T47D (cell line): Measurements from ENCODE around the gene PUS3.
"Not testable (repeated sequence)": the region's sequence is repeated elsewhere in the genome, so short reads cannot be mapped to it uniquely, and the experiment has no call there.

ENCODE experiments used
- DNase-seq, 2 experiments: peaks; one replicate each; pipeline versions ENCODE4 v3.0.0 to v3.0.0-alpha.2; 2011 to 2012; ENCODE audit warnings: low read depth in 1 of 2, low spot score in 1 of 2
- JUND ChIP-seq: IDR thresholded peaks from 2 replicates; pipeline ENCODE4 v1.6.1; 2012; ENCODE audit warnings: low read depth
- in situ Hi-C: cut with HindIII; loops from 2 replicates; pipeline ENCODE4 v1.10.0; 2016; ENCODE audit warnings: low sequenced_read_pairs, low pct_unique_long_range_greater_than_20kb

Gene PUS3

GRCh38 chr11:125923012-125923579, 20.1 kb upstream of the PUS3 start:
- in situ Hi-C loops = loop anchor here (25.0 kb wide), 1 partner anchor 264 kb away; no protein-coding TSS in a partner anchor
- TF ChIP-seq JUND = no peak

GRCh38 chr11:125922156-125922555, 19.1 kb upstream of the PUS3 start:
- TF ChIP-seq JUND = no peak
- in situ Hi-C loops = loop anchor here (25.0 kb wide), 1 partner anchor 265 kb away; no protein-coding TSS in a partner anchor

More at GRCh38 chr11:125923012-125923579, 20.1 kb upstream of the PUS3 start:
- peak; percentile 84 to 94 for DNase-seq

DNA sequence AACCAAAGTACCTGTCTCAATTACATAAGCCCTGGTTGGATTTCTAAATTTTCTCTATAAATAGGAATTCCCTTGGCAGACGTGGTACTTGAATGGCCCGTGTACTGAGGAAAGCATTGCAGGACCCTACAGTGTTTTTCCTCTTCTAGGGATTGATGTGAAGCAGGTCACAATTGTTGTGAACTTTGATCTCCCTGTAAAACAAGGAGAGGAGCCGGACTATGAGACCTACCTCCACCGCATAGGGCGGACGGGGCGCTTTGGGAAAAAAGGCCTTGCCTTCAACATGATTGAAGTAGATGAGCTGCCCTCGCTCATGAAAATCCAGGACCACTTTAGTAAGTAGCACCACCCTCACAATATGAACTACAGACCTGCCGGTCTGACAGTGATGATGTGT, 18.0 kb upstream of the PUS3 start:
- TF ChIP-seq JUND = no peak
- DNase-seq = no peak
- in situ Hi-C loops = loop anchor here (25.0 kb wide), 1 partner anchor 266 kb away; no protein-coding TSS in a partner anchor

More at GRCh38 chr11:125922156-125922555, 19.1 kb upstream of the PUS3 start:
- no peak for DNase-seq

- TF ChIP-seq JUND = no peak
- DNase-seq = peak in 1 of 2 experiments; percentile 40
- in situ Hi-C loops = loop anchor here (25.0 kb wide), 1 partner anchor 269 kb away; no protein-coding TSS in a partner anchor
Observed at GRCh38 chr11:125918140-125918840, 15.3 kb upstream of the PUS3 start.

DNA sequence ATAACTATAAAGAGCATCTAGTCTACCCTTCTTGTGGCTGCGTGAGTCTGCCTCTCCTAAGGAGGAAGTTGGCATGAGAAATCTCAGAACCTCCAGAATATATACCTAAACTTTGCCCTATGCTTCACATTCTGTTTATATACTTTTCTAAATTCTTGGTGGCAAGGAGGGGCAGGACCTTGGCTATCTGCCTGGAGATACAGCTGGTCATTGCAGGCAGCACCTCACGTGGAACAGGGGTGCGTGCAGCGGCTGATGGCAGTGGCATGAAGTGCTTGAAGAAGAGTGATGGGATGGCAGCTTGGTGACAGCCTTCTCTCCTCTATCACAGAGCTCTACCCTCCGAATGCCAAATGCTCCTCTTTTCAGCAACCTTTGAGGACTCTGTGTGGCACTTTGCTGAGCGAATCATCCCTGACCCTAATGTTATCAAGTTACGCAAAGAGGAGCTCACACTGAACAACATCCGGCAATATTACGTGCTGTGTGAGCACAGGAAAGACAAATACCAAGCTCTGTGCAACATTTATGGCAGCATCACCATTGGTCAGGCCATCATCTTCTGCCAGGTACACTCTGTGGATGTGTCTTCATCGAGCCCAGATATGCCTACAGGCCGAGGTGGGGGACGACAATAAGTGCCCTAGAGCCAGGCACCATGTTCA, 13.8 kb upstream of the PUS3 start:
- no peak for DNase-seq
- in situ Hi-C loops = loop anchor here (25.0 kb wide), 1 partner anchor 270 kb away; no protein-coding TSS in a partner anchor
- TF ChIP-seq JUND = no peak

DNA sequence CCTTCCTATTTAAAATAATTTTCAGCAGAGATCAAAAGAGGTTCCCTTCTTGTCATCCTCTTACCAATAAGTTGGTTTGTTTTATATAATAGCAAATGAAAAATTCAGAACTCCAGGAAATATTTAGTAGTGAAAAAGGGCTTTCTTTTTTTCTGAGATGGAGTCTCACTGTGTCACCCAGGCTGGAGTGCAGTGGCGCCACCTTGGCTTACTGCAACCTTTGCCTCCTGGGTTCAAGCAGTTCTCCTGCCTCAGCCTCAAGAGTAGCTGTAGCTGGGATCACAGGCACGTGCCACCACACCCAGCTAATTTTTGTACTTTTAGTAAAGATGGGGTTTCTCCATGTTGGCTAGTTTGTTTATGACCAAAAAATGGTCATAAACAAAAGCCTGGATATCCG, 11.6 kb upstream of the PUS3 start:
- in situ Hi-C loops = loop anchor here (25.0 kb wide), 1 partner anchor 273 kb away; no protein-coding TSS in a partner anchor
- not testable (repeated sequence) for DNase-seq

GRCh38 chr11:125910226-125910849, 7.3 kb upstream of the PUS3 start:
- in situ Hi-C loops = loop anchor here (25.0 kb wide), 1 partner anchor 277 kb away; no protein-coding TSS in a partner anchor
- no peak for TF ChIP-seq JUND
- DNase-seq = no peak

DNA sequence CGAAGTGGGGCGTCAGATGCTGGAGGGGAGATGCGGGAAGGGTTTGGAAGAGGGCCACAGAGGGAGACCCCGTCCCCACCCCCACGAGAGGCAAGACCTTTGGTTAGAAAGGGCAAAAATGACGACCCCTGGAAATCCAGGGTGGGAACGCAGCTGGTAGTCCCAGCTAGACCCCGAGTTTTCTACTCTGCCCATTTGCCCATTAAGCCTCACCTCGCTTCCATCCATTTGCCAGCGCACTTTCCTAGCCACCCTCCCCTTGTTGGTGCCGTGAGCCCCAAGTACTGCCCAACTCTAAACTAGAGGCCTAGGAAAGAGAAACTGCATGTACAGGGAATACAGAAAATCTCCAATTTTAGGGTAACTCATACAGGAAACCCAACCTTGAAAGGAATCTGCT, 1.7 kb upstream of the PUS3 start:
- no peak for DNase-seq
- TF ChIP-seq JUND = no peak
- in situ Hi-C loops = loop anchor here (25.0 kb wide), 1 partner anchor 283 kb away; no protein-coding TSS in a partner anchor

DNA sequence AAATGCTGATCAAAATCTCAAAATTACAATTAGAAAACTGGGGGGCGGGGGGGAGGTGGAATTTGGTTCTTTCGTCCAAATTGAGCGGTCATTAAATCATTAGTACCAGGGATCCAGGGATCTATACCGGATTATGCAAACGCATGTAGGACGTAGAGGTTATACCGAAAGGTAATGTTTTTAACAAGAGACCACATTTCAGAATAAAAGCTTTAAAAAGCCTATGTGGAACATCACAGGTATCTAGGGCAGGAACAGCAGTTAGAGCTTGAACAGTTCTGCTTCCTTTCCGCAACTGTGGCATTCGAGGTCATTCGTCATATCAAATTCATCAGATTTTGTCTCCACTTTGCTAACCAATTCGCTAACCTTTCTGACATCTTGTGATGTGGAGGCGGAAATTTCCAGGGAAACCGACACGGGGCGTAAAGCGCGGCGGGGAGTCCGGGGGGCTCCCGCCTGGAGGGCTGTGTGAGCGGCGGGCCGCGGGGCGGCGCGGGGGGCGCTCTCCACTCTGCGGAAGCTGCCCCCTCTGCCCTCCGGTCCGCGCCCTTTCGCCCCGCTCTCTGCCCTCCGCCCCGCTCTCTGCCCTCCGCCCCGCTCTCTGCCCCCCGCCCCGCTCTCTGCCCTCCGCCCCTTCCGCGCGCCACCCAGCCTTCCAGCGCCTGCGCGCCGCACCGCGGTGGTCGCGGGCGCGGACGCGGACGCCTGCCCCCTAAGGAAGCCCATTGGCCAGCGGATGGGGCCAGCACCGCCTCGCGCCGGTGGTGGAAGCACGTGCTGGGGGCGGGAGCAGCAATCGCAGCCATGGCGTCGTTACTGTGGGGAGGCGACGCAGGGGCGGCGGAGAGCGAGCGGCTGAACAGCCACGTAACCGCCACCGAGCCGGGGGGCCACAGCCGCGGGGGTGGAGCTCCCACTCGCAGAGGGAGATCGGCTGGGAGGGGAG, 979 bp upstream of the PUS3 start, which contains the start of gene DDX25:
DDX25 (plus strand) TSS at position 798 of the 949 bp plus-strand sequence; CDS start at position 808, 10 bp downstream.
- DNase-seq = no peak
- TF ChIP-seq JUND = no peak
- in situ Hi-C loops = loop anchor here (25.0 kb wide), 1 partner anchor 283 kb away; no protein-coding TSS in a partner anchor

- TF ChIP-seq JUND = no peak
- in situ Hi-C loops = loop anchor here (25.0 kb wide), 1 partner anchor 285 kb away; no protein-coding TSS in a partner anchor
- DNase-seq = peak; percentile 20 to 34
Observed at GRCh38 chr11:125902277-125902926, 604 bp downstream of the PUS3 start.

- in situ Hi-C loops = loop anchor here (25.0 kb wide), 1 partner anchor 285 kb away; no protein-coding TSS in a partner anchor
- TF ChIP-seq JUND = no peak
- DNase-seq = no peak
Observed at GRCh38 chr11:125901872-125902271, 1.1 kb downstream of the PUS3 start.
